ENCODE results near the gene COPS7B.
"Not testable (repeated sequence)": the region's sequence is repeated elsewhere in the genome, so short reads cannot be mapped to it uniquely, and the experiment has no call there.

COPS7B gene

DNA sequence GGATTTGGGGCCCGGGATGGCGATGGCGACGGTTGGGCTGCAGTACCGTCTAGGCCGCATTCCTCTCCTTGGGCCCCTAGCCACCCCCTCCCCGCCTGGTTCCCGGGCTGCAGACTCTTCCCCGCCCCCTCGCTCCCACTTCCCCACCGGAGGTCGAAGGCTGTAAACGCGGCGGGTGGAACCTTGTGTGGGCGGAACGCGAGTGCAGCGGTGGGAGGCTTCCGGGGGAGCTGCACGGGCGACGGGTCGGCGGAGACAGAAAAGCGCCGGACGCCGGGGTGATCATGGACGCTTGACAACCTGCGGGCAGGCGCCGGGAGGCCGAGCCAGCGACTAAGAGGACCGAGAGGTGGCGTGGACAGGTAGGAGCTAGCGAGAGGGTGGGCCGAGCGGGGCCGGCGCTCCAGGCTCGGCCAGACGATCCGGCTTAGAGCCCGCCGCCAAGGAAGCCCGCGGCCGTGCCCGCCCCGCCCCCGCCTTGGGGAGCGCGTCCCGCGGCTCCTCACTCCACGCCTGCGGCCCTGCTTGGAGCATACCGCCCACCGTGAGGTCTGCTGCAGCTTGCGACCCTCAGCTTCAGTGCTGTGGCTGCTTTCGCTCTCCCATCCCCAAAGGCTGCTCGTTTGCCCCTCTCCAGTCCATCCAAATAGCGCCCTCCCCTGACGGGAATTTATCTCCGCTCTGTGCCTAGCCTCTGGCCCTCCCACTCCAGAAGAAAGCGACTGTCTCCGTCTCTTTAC, at the start of gene COPS7B:
Gene COPS7B (plus strand): TSS at position 269 of the 740 bp plus-strand sequence. CDS start 2,126 bp downstream, outside the sequence.
- ChIA-PET CTCF (interaction anchor here (0.9 to 1.2 kb wide), 2 partner anchors 9 kb away, joined by 3 to 9 read pairs; no protein-coding TSS in a partner anchor), POLR2A (ENCODE audit: low non-redundant PET) (interaction anchor here (0.6 kb wide), 1 partner anchor 30 kb away, joined by 3 read pairs; no protein-coding TSS in a partner anchor)
- peak; percentile 68 for DNase-seq (ENCODE audit: low spot score)
- H3K27ac ChIP-seq = peak within 1 kb of the TSS; percentile 68
- TF ChIP-seq, protein P1, sequence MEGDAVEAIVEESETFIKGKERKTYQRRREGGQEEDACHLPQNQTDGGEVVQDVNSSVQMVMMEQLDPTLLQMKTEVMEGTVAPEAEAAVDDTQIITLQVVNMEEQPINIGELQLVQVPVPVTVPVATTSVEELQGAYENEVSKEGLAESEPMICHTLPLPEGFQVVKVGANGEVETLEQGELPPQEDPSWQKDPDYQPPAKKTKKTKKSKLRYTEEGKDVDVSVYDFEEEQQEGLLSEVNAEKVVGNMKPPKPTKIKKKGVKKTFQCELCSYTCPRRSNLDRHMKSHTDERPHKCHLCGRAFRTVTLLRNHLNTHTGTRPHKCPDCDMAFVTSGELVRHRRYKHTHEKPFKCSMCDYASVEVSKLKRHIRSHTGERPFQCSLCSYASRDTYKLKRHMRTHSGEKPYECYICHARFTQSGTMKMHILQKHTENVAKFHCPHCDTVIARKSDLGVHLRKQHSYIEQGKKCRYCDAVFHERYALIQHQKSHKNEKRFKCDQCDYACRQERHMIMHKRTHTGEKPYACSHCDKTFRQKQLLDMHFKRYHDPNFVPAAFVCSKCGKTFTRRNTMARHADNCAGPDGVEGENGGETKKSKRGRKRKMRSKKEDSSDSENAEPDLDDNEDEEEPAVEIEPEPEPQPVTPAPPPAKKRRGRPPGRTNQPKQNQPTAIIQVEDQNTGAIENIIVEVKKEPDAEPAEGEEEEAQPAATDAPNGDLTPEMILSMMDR (conservative IDR thresholded peaks at IDR 0.05; ENCODE audit: low read depth) = peak; percentile 63

DNA sequence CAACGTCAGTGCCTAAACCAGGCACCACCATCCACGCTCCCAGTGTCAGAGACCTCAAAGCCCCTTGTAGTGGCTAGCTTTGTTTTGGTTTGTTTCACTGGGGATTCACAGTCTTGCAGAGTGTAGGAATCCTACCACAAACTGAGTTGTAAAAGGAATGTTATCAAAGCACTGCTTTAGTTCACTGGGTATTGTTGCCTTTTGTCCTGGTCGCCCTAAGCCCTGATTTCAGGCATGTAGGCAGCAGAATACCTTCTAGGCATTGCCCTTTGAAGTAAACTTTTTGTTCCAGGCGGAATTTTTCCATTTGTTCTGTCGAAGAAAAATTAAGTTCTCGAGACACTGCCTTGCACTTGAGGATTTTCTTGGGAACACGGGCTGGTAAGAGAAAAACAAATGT, 48.5 kb upstream of the COPS7B start:
- POLR2A ChIA-PET (ENCODE audit: low non-redundant PET) = no interaction called here
- CTCF ChIA-PET = interaction anchor here (0.7 kb wide), 1 partner anchor 136 kb away, joined by 3 read pairs; no protein-coding TSS in a partner anchor
- no peak overlapping the region for H3K27ac ChIP-seq

DNA sequence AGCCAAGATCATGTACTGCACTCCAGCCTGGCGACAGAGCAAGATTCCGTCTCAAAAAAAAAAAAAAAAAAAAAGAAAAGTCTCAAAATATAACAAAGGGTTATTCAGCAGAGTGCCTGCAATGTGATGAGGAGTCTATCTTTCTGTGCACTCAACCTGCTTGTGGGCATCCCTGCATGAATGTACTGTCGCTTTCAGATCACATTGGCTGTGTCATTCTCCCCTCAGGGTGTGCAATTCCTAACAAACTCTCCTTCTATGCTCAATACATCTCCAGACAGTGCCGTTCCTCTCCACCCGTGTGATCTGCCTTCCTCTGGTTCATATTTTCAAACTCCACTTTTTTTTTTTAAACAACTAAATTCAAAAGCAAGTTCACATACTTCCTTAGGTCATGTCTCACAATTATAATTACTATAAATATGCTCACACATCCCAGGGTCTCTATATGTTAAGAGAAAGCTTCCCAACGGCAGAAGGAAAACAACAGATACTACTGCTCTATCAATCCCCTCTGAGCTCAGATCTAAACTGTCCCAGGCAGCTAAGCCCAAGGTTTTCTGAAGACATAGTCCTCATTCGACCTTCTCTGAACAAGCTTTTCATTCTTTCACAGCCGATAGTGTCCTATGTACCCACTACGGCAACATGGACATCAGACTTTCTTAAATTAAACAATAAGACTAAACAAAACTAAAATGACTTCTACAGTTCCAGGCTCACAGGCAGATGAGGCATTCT, 42.7 kb upstream of the COPS7B start:
- ChIA-PET CTCF (no interaction called here), POLR2A (ENCODE audit: low non-redundant PET) (interaction anchor here (0.6 kb wide), 1 partner anchor 19 kb away, joined by 3 read pairs; no protein-coding TSS in a partner anchor)
- TF ChIP-seq, protein P1 (conservative IDR thresholded peaks at IDR 0.05; ENCODE audit: low read depth) = no peak
- no peak for DNase-seq (ENCODE audit: low spot score)
- H3K27ac ChIP-seq = no peak overlapping the region

More for the DNA sequence above, 48.5 kb upstream of the COPS7B start:
- no peak for DNase-seq (ENCODE audit: low spot score)
- TF ChIP-seq, protein P1 (conservative IDR thresholded peaks at IDR 0.05; ENCODE audit: low read depth) = no peak

DNA sequence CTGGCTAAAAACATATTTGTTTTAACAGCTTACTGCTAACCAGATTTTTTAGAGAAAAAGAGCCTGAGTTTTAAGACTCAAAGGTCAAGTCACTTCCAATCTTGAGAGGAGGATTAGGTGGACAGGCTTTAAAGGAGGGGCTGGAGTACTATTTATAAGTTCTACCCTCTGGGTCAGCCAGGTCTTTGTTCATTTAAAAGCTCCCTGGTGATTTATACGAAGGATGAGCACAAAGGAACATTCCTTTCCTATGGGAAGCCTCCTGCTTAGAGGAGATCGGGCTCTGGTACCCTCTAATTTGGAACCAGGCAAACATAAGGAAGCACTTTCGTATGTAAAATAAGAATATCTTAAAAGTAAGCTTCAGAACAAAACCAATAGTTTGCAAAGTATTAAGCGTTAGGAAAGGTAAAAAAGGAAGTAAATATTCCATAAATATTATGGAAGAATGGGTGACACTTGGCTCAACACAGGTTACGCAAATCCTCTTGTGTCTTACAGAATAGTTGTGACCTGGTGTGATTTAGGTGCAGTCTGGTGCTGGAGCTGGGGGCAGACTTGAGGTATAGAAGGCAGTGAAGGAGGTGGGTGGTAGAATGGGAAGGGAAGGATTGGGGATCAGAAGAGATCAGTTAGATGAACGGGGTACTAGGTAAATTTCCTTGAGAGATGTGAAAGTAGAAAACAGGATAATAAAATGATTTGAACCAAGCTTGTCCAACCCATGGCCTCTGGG, 40.8 kb upstream of the COPS7B start:
- POLR2A ChIA-PET (ENCODE audit: low non-redundant PET) = no interaction called here
- H3K27ac ChIP-seq = no peak overlapping the region
- CTCF ChIA-PET = interaction anchor here (0.6 kb wide), 1 partner anchor 36 kb away, joined by 3 read pairs; no protein-coding TSS in a partner anchor
- TF ChIP-seq, protein P1 (conservative IDR thresholded peaks at IDR 0.05; ENCODE audit: low read depth) = no peak
- no peak for DNase-seq (ENCODE audit: low spot score)

DNA sequence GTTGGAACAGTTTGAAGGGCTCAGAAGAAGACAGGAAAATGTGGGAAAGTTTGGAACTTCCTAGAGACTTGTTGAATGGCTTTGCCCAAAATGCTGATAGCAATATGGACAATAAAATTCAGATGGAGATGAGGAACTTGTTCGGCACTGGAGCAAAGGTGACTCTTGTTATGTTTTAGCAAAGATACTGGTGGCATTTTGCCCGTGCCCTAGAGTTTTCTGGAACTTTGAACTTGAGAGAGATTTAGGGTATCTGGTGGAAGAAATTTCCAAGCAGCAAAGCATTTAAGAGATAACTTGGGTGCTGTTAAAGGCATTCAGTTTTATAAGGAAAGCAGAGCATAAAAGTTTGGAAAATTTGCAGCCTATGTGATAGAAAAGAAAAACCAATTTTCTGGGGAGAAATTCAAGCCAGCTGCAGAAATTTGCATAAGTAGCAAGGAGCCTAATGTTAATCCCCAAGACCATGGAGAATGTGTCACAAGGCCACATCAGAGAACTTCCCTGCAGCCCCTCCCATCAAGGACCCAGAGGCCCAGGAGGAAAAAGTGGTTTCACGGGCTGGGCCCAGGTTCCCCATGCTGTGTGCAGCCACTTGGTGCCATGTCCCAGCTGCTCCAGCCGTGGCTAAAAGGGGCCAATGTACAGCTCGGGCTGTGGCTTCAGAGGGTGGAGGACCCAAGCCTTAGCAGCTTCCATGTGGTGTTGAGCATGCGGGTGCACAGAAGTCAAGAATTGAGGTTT, 37.9 kb upstream of the COPS7B start:
- DNase-seq (ENCODE audit: low spot score); H3K27ac ChIP-seq; POLR2A ChIA-PET (ENCODE audit: low non-redundant PET); CTCF ChIA-PET: not testable (repeated sequence)

DNA sequence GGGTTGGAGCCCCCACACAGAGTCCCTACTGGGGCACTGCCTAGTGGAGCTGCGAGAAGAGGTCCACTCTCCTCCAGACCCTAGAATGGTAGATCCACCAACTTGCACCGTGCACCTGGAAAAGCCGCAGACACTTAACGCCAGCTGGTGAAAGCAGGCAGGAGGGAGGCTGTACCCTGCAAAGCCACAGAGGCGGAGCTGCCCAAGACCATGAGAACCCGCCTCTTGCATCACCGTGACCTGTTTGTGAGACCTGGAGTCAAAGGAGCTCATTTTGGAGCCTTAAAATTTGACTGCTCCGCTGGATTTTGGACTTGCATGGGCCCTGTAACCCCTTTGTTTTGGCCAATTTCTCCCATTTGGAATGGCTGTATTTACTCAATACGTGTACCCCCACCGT, 37.2 kb upstream of the COPS7B start:
- CTCF ChIA-PET; DNase-seq (ENCODE audit: low spot score); H3K27ac ChIP-seq; POLR2A ChIA-PET (ENCODE audit: low non-redundant PET): not testable (repeated sequence)

Measured in RWPE1 (cell line).